ENCODE results near the gene MAP3K5.

The MAP3K5 gene

GRCh38 chr6:136562211-136562610 lies 230.1 kb downstream of the MAP3K5 start:
- peak; percentile 15 to 33 (median 25) for DNase-seq

- no peak for DNase-seq
Measured at GRCh38 chr6:136553166-136553787, 239.0 kb downstream of the MAP3K5 start.

GRCh38 chr6:136552054-136552453 lies 240.2 kb downstream of the MAP3K5 start:
- no peak for DNase-seq

- DNase-seq, result no peak
Measured at GRCh38 chr6:136551103-136551502, 241.2 kb downstream of the MAP3K5 start.

GRCh38 chr6:136550330-136551071 lies 241.8 kb downstream of the MAP3K5 start, which contains the start of gene MAP7:
MAP7 (minus strand) TSS chr6:136550422; CDS start chr6:136550408, 14 bp downstream.
- peak; percentile 57 to 79 (median 65) for DNase-seq

GRCh38 chr6:136550045-136550329 lies 242.3 kb downstream of the MAP3K5 start:
- peak; percentile 38 to 77 (median 55) for DNase-seq

- peak in 2 of 3 donors; percentile 19 to 23 for DNase-seq
Measured at GRCh38 chr6:136549300-136550044, 242.8 kb downstream of the MAP3K5 start.

GRCh38 chr6:136548582-136549299 lies 243.5 kb downstream of the MAP3K5 start:
- no peak for DNase-seq

- no peak for DNase-seq
Measured at GRCh38 chr6:136547871-136548270, 244.4 kb downstream of the MAP3K5 start.

- peak; percentile 48 to 72 (median 68) for DNase-seq
Measured at GRCh38 chr6:136547336-136547735, 244.9 kb downstream of the MAP3K5 start.

GRCh38 chr6:136546331-136546730 lies 245.9 kb downstream of the MAP3K5 start:
- no peak for DNase-seq

- DNase-seq, result no peak
Measured at GRCh38 chr6:136544326-136544725, 248.0 kb downstream of the MAP3K5 start.

- DNase-seq, result no peak
Measured at GRCh38 chr6:136541395-136541794, 250.9 kb downstream of the MAP3K5 start.

GRCh38 chr6:136539967-136540652 lies 252.2 kb downstream of the MAP3K5 start:
- no peak for DNase-seq

- DNase-seq, result no peak
Measured at GRCh38 chr6:136538836-136539235, 253.4 kb downstream of the MAP3K5 start.

GRCh38 chr6:136535880-136536650 lies 256.2 kb downstream of the MAP3K5 start:
- DNase-seq, result no peak

GRCh38 chr6:136535017-136535765 lies 257.1 kb downstream of the MAP3K5 start:
- DNase-seq, result no peak

GRCh38 chr6:136534268-136534667 lies 258.0 kb downstream of the MAP3K5 start:
- DNase-seq, result no peak

- no peak for DNase-seq
Measured at GRCh38 chr6:136533487-136533886, 258.8 kb downstream of the MAP3K5 start.

GRCh38 chr6:136532030-136532429 lies 260.2 kb downstream of the MAP3K5 start:
- DNase-seq, result no peak

- DNase-seq, result no peak
Measured at GRCh38 chr6:136529710-136530109, 262.6 kb downstream of the MAP3K5 start.

All from suppressor macrophage treated with lipopolysaccharide for 1 hour (primary cell).